Mesothelial cell of epicardium (in vitro differentiated cells): ENCODE measurements around the gene PREB. TPM values are rescaled to one million over a fixed set of nuclear protein-coding genes. Genes with fewer than 3 reads are reported as not detected.
A peak's percentile ranks its signal among the peaks of the same experiment; 100 is the strongest.
"Not testable (repeated sequence)": the region's sequence is repeated elsewhere in the genome, so short reads cannot be mapped to it uniquely, and the experiment has no call there.

Experiments
- DNase-seq, 2 experiments: peaks; one replicate each; pipeline ENCODE4 v3.0.0; 2021; ENCODE audit warnings: low spot score in 2 of 2; ENCODE audit not compliant: unreplicated experiment in 2 of 2
- H3K27ac Mint-ChIP-seq: 2 replicates; pipeline ENCODE4 v1.8.0; 2021; ENCODE audit warnings: mixed read lengths
- H3K27me3 Mint-ChIP-seq: 2 replicates; pipeline ENCODE4 v1.8.0; 2021; ENCODE audit warnings: low read depth, mixed read lengths
- H3K36me3 Mint-ChIP-seq: 2 replicates; pipeline ENCODE4 v1.8.0; 2021; ENCODE audit warnings: mixed read lengths
- H3K4me1 Mint-ChIP-seq: 2 replicates; pipeline ENCODE4 v1.8.0; 2021; ENCODE audit warnings: mixed read lengths
- H3K4me3 Mint-ChIP-seq: 2 replicates; pipeline ENCODE4 v1.8.0; 2021; ENCODE audit warnings: mild to moderate bottlenecking, moderate library complexity, mixed read lengths
- H3K9me3 Mint-ChIP-seq: 2 replicates; pipeline ENCODE4 v1.8.0; 2021; ENCODE audit warnings: mixed read lengths
- CTCF ChIP-seq: fragments of 200-600 bp; sonication (generic); IDR thresholded peaks from one replicate; pipeline ENCODE4 v1.5.0; 2021; ENCODE audit warnings: antibody characterized with exemption; ENCODE audit not compliant: unreplicated experiment
- total RNA-seq: library from RNA; stranded (reverse); gene quantifications from 3 replicates; pipeline ENCODE4 v1.2.1, GENCODE V29; 2021

PREB gene
- total RNA-seq, 1 donor from 2014 or later = 41.6 TPM

DNA sequence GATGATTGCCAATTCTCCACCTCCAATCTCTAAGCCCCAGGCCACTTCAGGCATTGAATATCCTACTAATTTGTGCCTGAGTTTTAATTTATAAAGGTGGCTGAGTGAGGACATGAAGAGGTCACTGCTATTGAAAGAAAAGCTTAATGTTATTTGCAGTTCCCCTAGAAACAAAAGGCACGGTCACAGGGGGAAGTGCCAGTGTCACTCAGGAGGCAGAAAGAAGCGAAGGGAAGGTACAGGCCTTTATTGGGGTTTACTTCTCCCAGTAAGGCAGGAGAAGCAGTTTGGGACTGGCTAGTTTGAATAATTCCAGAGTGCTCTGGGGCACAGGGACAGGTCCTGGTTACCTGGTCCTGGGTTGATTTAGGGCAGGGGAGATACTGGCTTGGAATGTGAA lies 12.5 kb downstream of the PREB start:
- Mint-ChIP-seq H3K9me3 (no peaks in the 10 kb centered on the region), H3K27me3 (peaks cover 67% of the 10 kb centered on the region), H3K4me3 (no peak overlapping the region), H3K36me3 (no peaks in the 10 kb centered on the region), H3K27ac (no peak overlapping the region), H3K4me1 (peaks cover 7% of the 10 kb centered on the region)
- TF ChIP-seq CTCF = no peak
- no peak for DNase-seq

GRCh38 chr2:27119330-27119670 lies 15.1 kb downstream of the PREB start:
- H3K27ac Mint-ChIP-seq = not testable (repeated sequence)

GRCh38 chr2:27118525-27119329 lies 15.7 kb downstream of the PREB start, which contains the start of gene CGREF1:
TSS of gene CGREF1 (minus strand) at chr2:27119128. CDS start at chr2:27104366, 14,762 bp downstream.
- H3K36me3 Mint-ChIP-seq = no peaks in the 10 kb centered on the region
- TF ChIP-seq CTCF = no peak
- H3K27ac Mint-ChIP-seq = no peak within 1 kb of the TSS
- no peak for DNase-seq
- no peaks in the 10 kb centered on the region for H3K9me3 Mint-ChIP-seq
- peaks cover 7% of the 10 kb centered on the region for H3K4me1 Mint-ChIP-seq
- H3K4me3 Mint-ChIP-seq = peak within 1 kb of the TSS; percentile 61
- peaks cover 87% of the 10 kb centered on the region for H3K27me3 Mint-ChIP-seq

More at GRCh38 chr2:27119330-27119670, 15.1 kb downstream of the PREB start:
- peak overlapping the region; percentile 61 for H3K4me3 Mint-ChIP-seq
- not testable (repeated sequence) for DNase-seq, H3K9me3 Mint-ChIP-seq, H3K4me1 Mint-ChIP-seq, H3K36me3 Mint-ChIP-seq
- peaks cover 84% of the 10 kb centered on the region for H3K27me3 Mint-ChIP-seq

GRCh38 chr2:27117995-27118524 lies 16.4 kb downstream of the PREB start:
- TF ChIP-seq CTCF = no peak
- DNase-seq = no peak
- Mint-ChIP-seq H3K9me3 (no peaks in the 10 kb centered on the region), H3K4me1 (peaks cover 3% of the 10 kb centered on the region), H3K27ac (no peak overlapping the region), H3K27me3 (peaks cover 87% of the 10 kb centered on the region), H3K4me3 (peak overlapping the region; percentile 46), H3K36me3 (no peaks in the 10 kb centered on the region)

GRCh38 chr2:27115519-27115918 lies 18.9 kb downstream of the PREB start:
- Mint-ChIP-seq H3K4me3 (no peak overlapping the region), H3K36me3 (no peaks in the 10 kb centered on the region), H3K27ac (no peak overlapping the region), H3K9me3 (no peaks in the 10 kb centered on the region), H3K27me3 (peaks cover 69% of the 10 kb centered on the region), H3K4me1 (peaks cover 3% of the 10 kb centered on the region)
- TF ChIP-seq CTCF = no peak
- no peak for DNase-seq

GRCh38 chr2:27111392-27112078 lies 22.9 kb downstream of the PREB start:
- H3K27me3 Mint-ChIP-seq = peaks cover 39% of the 10 kb centered on the region
- not testable (repeated sequence) for H3K4me3 Mint-ChIP-seq, H3K4me1 Mint-ChIP-seq, H3K36me3 Mint-ChIP-seq, DNase-seq, H3K9me3 Mint-ChIP-seq, H3K27ac Mint-ChIP-seq

DNA sequence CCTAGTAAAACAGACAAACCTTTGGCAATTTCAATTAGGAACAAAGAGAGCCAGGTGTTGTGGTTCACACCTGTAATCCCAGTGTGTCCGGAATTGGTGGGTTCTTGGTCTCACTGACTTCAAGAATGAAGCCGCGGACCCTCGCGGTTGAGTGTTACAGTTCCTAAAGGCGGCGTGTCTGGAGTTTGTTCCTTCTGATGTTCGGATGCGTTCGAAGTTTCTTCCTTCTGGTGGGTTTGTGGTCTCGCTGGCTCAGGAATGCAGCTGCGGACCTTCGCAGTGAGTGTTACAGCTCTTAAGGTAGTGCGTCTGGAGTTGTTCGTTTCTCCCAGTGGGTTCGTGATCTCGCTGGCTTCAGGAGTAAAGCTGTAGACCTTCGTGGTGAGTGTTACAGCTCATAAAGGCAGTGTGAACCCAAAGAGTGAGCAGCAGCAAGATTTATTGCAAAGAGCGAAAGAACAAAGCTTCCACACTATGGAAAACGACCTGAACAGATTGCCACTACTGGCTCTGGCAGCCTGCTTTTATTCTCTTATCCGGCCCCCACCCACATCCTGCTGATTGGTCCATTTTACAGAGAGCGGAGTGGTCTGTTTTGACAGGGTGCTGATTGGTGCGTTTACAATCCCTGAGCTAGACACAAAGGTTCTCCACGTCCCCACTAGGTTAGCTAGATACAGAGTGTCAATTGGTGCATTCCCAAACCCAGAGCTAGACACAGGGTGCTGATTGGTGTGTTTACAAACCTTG lies 23.7 kb downstream of the PREB start:
- peaks cover 35% of the 10 kb centered on the region for H3K27me3 Mint-ChIP-seq
- H3K36me3 Mint-ChIP-seq, H3K9me3 Mint-ChIP-seq, H3K4me1 Mint-ChIP-seq, H3K27ac Mint-ChIP-seq, DNase-seq, H3K4me3 Mint-ChIP-seq: not testable (repeated sequence)
